A673 (cell line): ENCODE results near the gene KIF2C.
"Not testable (repeated sequence)": the region's sequence is repeated elsewhere in the genome, so short reads cannot be mapped to it uniquely, and the experiment has no call there.

Experiments used
- CTCF ChIP-seq: fragments of 300-800, 200-600 bp; sonication (generic); conservative IDR thresholded peaks from 2 replicates; pipeline ENCODE4 v1.5.1; 2017; ENCODE audit warnings: low read depth, mild to moderate bottlenecking, antibody characterized with exemption, low read length, moderate library complexity, mixed read lengths
- EZH2 ChIP-seq: fragments of 200-600 bp; sonication (generic); IDR thresholded peaks from 2 replicates; pipeline ENCODE4 v1.6.1; 2017; ENCODE audit warnings: borderline replicate concordance, low read depth, mild to moderate bottlenecking, mixed read lengths, antibody characterized with exemption, low read length; ENCODE audit not compliant: poor library complexity, severe bottlenecking

- not testable (repeated sequence) for TF ChIP-seq CTCF, EZH2
Measured at GRCh38 chr1:44766421-44766820, 26.8 kb downstream of the KIF2C start.
